HG03064 (cell line): ENCODE results near the gene CD46.
"Not testable (repeated sequence)": the region's sequence is repeated elsewhere in the genome, so short reads cannot be mapped to it uniquely, and the experiment has no call there.

Source experiments
- ATAC-seq: cut with Tn5 transposase; IDR thresholded peaks from one replicate; pipeline ENCODE4 v1.9.1; 2021; ENCODE audit warnings: low read depth; ENCODE audit not compliant: unreplicated experiment

CD46 gene

DNA sequence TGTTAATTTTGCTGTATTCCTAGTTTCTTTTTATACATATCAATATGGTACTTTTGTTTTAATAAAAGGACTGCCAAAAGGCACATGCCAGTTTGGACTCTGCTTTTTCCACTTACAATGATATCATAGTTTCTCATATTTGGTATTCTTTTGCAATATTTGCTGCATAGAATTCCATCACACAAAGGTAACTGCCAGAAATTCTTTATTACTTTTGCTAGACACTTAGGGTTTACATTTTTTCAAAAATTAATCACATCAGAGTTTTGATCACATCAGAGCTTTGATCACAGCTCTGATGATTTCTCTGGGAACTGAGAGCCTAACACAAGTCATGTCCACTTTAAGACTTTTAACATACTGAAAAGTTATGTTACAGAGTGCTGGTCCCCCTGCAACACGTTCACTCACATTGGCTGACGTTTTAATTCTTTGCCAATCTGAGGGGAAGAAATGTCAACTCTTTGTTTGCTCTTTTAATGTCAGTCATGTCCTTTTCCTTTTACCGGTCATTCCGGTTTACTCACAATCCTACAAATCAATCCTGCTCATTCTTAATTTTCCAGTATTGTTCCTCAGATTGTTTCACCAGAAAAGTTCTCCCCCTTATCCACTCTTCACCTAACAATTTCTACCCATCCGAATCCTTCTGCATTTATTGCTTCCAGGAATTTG, 1.1 kb upstream of the CD46 start:
- no peak for ATAC-seq

DNA sequence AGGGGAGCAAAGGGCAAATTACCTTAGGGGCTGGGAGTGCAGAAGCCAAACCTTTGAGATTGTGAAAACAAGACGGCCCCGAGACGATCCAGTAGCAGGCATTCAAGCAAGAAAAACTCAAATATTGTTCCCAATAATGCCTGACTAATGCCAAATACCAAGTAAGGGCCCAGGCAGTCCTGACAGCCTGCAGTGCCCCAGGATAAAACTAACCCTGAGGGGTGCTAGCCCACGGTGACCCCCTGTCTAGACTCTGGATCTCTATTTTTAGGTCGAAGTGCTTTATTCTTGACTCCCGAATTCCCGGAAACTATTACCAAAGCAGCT, 428 bp upstream of the CD46 start:
- peak; percentile 3 for ATAC-seq

DNA sequence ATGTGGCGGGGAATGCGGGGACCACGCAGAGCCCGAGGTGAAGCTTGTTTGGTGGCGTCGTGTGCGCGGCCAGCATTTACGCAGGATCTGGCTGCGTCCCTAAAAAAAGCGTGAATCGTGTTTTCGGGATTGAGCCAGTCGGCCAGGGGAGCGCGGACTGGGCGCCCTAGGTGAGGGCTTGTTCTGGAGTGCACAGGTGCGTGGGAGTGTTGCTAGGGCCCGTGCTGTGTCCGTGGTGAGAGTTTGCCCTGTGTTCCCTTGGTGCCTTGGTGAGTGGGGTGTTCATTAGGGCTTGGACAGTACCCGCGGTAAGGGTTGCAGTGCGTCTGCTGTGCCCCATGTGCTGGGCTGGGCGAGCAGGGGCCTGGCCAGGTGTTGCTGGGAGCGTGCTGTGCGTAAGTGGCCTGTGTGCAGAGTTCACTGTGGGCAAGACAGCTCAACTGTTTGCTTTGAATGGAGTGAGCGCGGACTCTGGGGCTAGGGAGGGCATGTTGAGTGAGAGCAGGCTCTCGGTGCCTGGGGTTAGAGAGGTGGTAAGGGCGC, 673 bp downstream of the CD46 start:
- peak; percentile 21 for ATAC-seq

DNA sequence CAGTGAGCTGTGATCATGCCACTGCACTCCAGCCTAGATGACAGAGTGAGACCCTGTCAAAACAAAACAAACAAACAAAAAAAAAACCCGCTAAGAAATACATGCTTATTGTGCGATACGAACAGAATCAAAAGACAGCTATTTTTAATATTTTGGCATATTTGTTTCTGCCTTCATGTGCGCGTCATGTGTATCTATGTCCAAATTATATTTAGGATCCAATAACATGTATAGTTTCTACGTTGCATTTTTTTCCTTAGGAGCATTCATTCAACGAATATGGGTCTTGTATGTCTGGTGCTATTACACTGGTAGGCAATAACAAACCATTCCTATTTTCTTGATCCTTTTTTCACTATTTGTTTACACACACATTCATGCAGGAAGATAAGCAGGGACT, 1.8 kb downstream of the CD46 start:
- ATAC-seq = no peak

DNA sequence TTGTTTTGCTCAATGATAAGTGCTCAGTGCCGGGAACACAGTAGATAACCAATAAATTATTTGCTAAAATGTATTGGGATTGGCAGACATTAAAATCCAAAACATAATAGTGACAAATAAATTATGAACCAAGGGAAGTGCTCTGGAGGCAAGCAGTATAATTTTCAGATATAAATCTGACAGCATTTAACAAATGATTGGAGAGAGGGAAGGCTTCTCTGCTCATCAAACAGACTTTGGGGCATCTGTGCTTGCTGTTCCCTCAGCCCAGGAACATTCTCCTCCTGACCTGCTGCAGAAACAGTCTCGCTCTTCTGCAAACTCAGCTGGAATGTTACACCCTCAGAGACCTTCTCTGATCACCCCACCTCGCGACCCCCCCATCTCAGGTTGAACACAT, 2.2 kb downstream of the CD46 start:
- ATAC-seq = no peak

DNA sequence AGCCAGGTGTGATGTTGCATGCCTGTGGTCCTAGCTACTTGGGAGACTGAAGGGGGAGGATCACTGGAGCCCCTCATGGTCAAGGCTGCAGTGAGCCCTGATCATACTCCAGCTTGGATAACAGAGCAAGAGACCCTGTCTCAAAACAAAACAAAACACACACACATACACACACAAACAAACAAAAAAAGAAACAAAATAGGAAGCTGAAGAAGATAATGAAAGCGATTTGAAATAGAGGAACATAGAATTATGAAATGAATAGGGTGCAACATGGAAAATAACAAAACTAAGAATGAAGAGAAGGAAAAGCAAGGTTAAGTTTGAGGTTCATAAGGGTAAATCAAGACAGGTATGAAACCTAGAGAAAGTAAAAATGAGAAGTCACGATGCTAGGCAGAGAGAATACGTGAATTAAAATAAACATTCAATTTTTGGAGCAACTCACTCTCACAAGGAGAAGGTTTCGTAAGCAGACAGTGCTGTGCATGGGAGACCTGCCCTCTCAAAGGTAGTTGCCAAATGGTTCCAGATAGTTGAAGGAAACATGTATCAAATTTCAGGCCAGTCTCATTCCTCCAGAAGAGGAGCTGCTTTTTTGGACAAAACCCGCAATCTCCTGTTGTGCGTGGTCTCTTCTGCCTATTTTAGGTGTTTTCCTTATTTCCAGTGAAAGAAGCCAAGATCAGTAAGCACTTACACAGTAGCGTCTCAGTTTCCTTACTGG, 3.3 kb downstream of the CD46 start:
- ATAC-seq = no peak

DNA sequence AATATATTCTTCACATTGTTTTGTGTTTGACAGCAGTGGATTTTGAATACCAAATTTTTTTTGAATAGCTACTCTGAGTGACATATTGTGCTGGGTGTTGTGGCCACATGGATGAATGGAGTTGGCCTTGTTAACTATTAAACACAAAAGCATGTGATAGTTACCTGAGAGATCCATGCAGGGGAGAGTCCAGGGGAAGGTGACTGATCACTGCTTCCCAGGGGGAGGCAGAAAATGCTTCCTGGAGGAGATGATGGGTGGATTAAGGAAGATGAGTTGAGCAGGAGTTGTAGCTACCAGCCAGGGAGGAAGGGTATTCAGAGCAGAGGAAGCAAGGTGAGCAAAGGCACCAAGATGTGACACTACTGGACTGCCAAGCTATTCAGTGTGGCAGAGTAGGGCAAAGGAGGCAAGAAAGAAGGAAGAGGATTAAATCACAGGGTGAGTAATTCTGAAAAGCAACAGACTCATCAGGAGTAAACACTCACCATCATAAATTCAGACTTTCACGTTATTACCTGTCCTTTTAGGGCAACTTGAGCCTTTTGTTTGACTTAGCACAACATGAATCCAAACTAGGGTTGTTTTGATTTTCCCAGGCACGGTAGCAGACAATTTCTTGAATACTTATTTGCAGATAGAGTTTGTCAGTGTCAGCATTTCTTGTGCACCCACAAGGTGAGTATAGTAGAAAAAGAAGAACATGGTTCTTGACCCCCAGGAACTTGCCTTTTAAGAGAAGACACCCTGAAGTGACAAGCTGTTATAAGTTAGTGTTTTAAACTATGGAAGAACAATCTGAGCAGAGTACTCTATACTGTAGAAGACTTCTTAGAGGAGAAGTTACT, 4.2 kb downstream of the CD46 start:
- no peak for ATAC-seq

DNA sequence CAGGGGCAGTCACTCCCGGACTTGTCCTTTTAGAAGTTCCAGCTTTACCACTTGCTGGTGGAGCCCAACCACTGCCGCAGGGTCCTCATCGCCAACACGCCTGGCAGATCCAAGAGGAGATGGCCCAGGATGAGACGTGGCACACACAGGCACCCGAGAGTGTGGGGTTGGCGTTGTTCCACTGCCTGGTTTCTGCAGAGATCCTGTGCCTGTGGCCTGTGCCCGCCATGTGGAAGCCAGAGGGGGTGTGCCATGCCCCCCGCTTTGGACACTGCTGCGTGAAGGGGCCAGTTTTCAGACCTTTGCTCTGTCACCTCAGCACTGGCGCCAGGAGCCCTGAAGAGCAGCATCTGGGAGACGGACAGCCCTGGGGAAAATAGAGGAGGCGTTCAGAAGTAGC, 10.8 kb downstream of the CD46 start:
- ATAC-seq = no peak

DNA sequence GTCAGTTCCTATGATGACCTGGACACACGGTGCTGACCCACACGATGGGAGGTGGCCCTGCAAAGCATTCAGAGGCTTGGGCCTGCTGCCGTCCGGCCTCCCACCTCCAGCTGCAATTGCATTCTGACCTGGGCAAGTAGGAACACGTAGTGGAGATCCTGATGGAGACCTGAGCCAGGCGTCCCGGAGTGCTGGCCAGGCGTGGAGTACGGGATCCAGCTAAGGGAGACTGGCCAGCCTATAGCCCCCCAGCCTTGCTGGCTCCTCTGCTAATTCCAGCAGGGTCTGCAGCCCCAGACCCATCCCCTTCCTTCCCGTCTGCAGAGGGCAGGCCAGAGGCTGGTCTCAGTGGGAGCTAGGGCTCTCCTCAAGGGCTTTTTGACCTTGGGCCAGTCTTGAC, 11.2 kb downstream of the CD46 start:
- no peak for ATAC-seq

DNA sequence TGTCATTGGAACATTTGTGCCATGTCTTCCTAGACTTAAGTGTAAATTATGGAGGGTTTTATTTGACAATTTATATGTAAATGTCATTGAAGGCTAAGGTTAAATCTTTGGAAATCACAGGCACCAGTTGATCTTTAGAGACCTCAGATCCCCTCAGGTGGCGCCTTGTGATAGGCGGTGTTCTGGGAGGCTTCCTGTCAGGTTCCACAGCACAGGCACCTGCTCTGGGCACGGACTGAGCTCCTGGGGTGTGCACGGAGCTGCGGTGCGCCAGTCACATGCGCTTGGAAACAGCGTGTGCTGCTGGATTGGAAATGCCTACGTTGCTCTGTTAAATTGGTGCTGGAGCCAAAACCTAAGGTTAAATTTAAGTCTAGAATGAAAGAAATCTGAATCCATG, 12.1 kb downstream of the CD46 start:
- ATAC-seq = no peak

DNA sequence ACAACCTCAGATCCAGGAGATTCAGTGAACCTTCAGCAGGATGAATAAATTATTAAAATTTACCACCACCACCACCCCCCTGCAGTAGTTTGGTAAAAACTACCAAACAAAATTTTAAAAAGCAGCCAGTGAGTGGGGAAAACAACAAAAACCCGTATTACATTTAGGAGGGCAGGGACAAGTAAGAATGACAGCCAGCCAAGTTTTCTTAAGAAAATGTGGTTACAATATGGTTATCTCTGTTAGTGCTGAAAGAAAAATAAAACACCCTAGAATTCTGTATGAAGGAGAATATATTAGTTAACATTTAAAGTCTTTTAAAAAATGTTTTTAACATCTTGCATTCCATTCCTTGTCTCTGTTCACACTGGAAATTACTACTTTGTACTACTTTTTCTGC, 14.7 kb downstream of the CD46 start:
- no peak for ATAC-seq

DNA sequence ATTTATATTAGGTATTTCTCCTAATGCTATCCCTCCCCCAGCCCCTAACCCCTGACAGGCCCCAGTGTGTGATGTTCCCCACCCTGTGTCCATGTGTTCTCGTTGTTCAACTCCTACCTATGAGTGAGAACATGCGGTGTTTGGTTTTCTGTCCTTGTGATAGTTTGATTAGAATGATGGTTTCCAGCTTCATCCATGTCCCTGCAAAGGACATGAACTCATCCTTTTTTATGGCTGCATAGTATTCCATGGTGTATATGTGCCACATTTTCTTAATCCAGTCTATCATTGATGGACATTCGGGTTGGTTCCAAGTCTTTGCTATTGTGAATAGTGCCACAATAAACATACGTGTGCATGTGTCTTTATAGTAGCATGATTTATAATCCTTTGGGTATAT, 18.7 kb downstream of the CD46 start:
- ATAC-seq = not testable (repeated sequence)

DNA sequence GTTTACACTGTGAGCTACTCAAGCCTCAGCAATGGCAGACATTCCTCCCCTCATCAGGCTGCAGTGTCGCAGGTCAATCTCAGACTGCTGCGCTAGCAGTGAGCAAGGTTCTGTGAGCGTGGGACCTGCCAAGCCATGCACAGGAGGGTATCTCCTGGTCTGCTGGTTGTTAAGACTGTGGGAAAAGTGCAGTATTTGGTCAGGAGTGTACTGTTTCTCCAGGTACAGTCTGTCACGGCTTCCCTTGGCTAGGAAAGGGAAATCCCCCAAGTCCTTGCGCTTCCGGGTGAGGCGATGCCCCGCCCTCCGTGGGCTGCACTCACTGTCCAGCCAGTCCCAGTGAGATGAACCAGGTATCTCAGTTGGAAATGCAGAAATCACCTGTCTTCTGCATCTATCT, 24.2 kb downstream of the CD46 start:
- not testable (repeated sequence) for ATAC-seq

DNA sequence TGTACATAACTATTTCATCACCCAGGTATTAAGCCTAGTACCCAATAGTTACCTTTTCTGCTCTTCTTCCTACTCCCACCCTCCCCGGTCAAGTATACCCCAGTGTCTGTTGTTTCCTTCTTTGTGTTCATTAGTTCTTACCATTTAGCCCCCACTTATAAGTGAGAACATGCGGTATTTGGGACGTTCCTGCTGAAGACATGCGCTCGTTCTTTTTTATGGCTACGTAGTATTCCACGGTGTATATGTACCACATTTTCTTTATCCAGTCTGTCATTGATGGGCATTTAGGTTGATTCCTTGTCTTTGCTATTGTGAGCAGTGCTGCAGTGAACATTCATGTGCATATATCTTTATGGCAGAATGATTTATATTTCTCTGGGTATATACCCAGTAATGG, 25.6 kb downstream of the CD46 start:
- ATAC-seq = not testable (repeated sequence)

DNA sequence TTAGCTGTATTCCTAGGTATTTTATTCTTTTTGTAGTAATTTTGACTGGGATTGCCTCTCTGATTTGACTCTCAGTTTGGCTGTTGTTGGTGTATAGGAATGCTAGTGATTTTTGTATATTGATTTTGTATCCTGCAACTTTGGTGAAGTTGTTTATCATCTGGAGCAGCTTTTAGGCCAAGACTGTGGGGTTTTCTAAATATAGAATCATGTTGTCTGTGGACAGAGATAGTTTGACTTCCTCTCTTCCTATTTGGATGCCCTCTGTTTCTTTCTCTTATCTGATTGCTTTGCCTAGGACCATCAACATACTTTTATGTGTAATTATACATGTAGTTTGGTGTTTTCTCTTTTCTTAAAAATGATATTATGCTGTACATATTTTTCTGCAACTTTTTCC, 27.2 kb downstream of the CD46 start:
- no peak for ATAC-seq

DNA sequence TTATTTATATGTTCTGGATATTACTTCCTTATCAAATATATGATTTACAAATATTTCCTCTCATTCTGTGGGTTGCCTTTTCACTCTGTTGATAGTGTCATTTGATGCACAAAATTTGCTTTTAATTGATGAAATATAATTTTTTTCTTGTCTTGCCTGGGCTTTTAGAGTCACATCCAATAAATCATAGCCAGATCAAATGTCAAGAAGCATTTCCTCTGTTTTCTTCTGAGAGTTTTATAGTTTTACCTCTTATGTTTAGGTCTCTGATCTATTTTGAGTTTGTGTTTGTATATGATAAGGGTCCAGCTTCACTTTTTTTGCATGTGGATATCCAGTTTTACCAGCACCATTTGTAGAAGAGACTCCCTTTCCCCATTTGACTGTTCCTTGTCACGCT, 29.5 kb downstream of the CD46 start:
- ATAC-seq = no peak

DNA sequence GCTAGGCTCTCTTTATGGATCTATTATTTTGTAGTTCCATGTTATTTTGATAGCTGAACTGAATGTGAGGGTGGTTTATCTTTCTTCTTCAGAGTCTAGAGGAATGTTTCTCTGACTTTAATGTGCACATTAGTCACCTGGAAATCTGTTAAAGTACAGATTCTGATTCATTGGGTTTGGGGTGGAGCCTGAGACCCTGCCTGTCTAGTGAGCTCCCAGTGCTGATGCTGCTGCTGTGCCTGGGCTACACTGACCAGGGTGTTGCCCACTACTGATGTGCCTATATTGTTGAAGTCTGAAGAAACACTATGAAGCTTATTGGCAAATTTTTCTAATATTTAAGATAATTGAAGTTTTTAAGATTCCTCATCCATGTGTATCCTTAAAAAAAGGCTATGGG, 35.9 kb downstream of the CD46 start:
- ATAC-seq = no peak

DNA sequence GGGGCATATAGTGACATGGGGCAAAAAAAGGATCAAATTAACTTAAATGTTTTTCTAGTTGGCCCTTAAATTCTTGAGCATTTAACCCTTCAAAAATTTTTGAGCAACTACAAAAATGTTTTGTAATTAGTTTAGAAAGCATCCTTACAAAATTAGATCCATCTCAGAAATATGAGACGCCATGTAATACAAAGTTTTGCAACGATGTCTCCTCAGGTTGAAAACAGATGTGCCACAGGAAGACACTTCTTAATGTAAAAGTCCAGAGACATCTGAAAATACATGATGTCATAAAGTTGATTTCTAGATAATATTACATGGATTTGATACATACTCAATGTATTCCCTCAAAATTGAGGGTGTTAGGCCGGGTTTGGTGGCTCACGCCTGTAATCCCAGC, 37.5 kb downstream of the CD46 start:
- ATAC-seq = no peak

DNA sequence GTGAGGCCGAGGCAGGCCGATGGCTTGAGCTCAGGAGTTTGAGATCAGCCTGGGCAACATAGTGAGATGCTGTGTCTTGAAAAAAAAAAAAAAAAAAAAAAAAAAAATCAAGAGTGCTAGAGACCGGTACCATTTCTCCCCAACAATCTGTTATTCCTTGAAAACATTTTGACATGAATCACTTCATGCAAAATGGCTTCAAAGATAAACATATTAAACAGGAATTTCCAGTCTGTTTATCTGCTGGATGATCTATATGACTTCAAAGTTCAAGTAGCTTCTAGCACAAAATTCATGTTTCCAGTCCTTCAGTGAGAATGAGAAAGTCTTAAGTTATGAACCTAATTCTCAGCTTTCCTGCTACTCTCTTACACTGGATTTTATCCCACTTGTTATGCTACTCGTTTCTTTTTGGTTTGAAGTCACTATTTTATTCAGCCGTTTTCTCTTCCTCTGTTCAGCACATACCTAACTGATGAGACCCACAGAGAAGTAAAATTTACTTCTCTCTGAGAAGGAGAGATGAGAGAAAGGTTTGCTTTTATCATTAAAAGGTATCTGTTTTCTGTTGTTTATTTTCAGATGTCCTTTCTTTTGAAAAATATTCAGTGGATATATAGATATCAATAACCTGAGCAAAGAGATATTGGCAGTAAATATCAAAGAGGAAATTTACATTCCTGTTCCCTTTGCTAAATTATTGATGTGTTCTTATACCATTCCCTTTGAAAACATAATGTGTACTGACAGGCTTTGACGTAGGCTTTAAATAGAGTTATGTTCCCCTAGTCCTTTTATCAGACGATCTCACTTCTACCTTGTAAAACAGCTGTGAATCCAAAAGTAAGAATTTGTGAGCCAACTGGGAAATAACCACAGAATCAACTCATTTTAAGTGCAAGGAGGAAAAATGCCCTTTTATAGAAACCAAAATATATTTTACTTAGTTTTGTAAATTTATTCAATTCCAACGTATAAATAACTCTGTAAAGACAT, 38.2 kb downstream of the CD46 start:
- no peak for ATAC-seq

DNA sequence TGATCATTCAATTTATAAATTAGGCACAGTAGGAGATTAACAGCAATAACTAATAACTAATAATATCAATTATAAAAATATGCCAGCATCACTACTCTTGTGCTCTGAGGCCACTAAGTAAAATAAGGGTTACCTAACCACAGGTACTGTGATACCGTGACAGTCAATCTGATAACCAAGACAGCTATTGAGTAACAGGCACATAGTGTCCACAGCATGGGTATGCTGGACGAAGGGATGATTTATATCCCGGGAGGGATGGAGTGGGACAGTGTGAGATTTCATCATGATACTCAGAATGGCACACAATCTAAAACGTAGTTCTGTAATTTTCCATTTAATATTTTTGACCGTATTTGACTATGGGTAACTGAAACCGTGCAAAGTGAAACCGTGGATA, 39.4 kb downstream of the CD46 start:
- ATAC-seq = no peak
